ENCODE measurements around the gene METTL8.

Gene METTL8

DNA sequence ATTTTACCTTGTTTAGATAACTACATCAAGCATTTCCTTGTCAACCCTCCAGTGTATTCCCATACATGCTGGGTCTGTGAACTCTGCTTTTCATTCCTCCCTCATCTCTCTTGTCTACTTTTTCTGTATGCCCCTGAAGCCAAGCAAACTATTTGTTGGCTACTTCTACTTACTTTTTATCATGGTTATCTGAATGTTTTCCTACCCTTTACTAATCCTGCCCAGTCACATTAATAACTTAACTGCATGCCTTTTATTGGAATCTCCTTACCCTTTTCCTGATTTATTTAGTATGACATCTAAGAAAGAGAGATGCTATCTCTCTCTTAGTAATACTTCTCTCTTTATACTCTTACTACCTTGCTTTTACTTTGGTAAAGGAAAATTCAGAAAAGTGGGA is 17.3 kb upstream of the METTL8 start:
- Histone ChIP-seq H3K4me3 (ENCODE audit: low read length) (no peak overlapping the region), H3K36me3 (ENCODE audit: insufficient read depth, low read depth, low read length) (peaks cover 84% of the 10 kb centered on the region), H3K4me1 (ENCODE audit: insufficient read depth, low read length) (no peaks in the 10 kb centered on the region), H3K27ac (ENCODE audit: low read length) (no peak overlapping the region), H3K9ac (ENCODE audit: low read depth, low read length) (no peak overlapping the region), H3K9me3 (ENCODE audit: insufficient read depth, low read depth, low read length) (no peaks in the 10 kb centered on the region), H3K27me3 (ENCODE audit: insufficient read depth, low read length) (no peaks in the 10 kb centered on the region)

- H3K27ac ChIP-seq (ENCODE audit: low read length) = no peak overlapping the region
- H3K4me3 ChIP-seq (ENCODE audit: low read length) = no peak overlapping the region
- no peaks in the 10 kb centered on the region for H3K9me3 ChIP-seq (ENCODE audit: insufficient read depth, low read depth, low read length)
- H3K4me1 ChIP-seq (ENCODE audit: insufficient read depth, low read length) = no peaks in the 10 kb centered on the region
- peaks cover 85% of the 10 kb centered on the region for H3K36me3 ChIP-seq (ENCODE audit: insufficient read depth, low read depth, low read length)
- H3K9ac ChIP-seq (ENCODE audit: low read depth, low read length) = no peak overlapping the region
- H3K27me3 ChIP-seq (ENCODE audit: insufficient read depth, low read length) = no peaks in the 10 kb centered on the region
Observed at GRCh38 chr2:171447675-171448074, 13.9 kb upstream of the METTL8 start.

DNA sequence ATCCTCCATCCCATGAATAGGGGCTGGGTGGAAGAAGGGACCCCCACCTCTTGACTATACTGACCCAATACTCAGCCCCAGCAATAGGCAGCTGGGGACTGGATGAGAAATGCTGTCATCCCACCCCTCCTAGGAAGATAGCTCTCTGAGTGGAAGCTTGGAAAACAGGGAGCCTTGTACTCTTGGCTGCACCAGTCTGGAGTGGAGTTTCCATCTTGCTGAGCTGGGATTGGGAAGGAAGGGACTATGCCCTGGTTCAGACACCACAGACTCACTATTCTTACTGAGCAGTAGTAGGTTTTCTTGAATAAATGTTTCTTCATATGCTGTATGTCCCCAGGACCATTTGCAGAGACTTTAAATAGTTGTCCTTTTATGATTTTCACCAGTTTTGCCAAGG is 7.7 kb upstream of the METTL8 start:
- no peaks in the 10 kb centered on the region for H3K4me1 ChIP-seq (ENCODE audit: insufficient read depth, low read length)
- H3K9me3 ChIP-seq (ENCODE audit: insufficient read depth, low read depth, low read length) = no peaks in the 10 kb centered on the region
- peaks cover 82% of the 10 kb centered on the region for H3K36me3 ChIP-seq (ENCODE audit: insufficient read depth, low read depth, low read length)
- H3K9ac ChIP-seq (ENCODE audit: low read depth, low read length) = no peak overlapping the region
- H3K27me3 ChIP-seq (ENCODE audit: insufficient read depth, low read length) = no peaks in the 10 kb centered on the region
- no peak overlapping the region for H3K27ac ChIP-seq (ENCODE audit: low read length)
- no peak overlapping the region for H3K4me3 ChIP-seq (ENCODE audit: low read length)

DNA sequence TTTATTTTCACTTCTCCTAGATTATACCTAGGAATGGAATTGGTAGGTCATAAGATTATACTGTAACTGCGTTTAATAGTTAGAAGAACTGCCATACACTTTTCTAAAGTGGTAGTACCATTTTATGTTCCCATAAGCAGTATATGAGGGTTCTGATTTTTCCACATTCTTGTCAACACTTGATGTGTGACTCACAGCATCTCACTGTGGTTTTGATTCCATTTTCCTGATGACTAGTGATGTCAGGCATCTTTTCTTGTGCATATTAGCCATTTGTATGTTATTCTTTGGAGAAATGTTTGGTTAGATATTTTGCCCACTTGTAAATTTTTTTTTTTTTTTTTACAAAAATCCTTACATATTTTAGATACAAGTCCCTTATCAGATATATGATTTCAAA is 2.5 kb upstream of the METTL8 start:
- Histone ChIP-seq H3K27ac (ENCODE audit: low read length) (no peak overlapping the region), H3K36me3 (ENCODE audit: insufficient read depth, low read depth, low read length) (peaks cover 58% of the 10 kb centered on the region)

GRCh38 chr2:171434013-171434989 is 511 bp upstream of the METTL8 start, which contains the start of gene DCAF17:
DCAF17 (plus strand) TSS chr2:171434226; CDS start chr2:171434578, 352 bp downstream.
- H3K9me3 ChIP-seq (ENCODE audit: insufficient read depth, low read depth, low read length) = peaks cover 7% of the 10 kb centered on the region; the same call in 1 of the 2 replicates
- peak within 1 kb of the TSS; percentile 88 for H3K27ac ChIP-seq (ENCODE audit: low read length)
- H3K36me3 ChIP-seq (ENCODE audit: insufficient read depth, low read depth, low read length) = peaks cover 38% of the 10 kb centered on the region
- H3K4me3 ChIP-seq (ENCODE audit: low read length) = peak within 1 kb of the TSS; percentile 83
- peak within 1 kb of the TSS; percentile 96 for H3K9ac ChIP-seq (ENCODE audit: low read depth, low read length)
- H3K4me1 ChIP-seq (ENCODE audit: insufficient read depth, low read length) = peaks cover 26% of the 10 kb centered on the region
- no peaks in the 10 kb centered on the region for H3K27me3 ChIP-seq (ENCODE audit: insufficient read depth, low read length)

More for the DNA sequence above, 2.5 kb upstream of the METTL8 start:
- Histone ChIP-seq H3K9ac (ENCODE audit: low read depth, low read length) (no peak overlapping the region), H3K4me3 (ENCODE audit: low read length) (no peak overlapping the region), H3K4me1 (ENCODE audit: insufficient read depth, low read length) (peaks cover 19% of the 10 kb centered on the region), H3K27me3 (ENCODE audit: insufficient read depth, low read length) (no peaks in the 10 kb centered on the region), H3K9me3 (ENCODE audit: insufficient read depth, low read depth, low read length) (peaks cover 7% of the 10 kb centered on the region; the same call in 1 of the 2 replicates)

DNA sequence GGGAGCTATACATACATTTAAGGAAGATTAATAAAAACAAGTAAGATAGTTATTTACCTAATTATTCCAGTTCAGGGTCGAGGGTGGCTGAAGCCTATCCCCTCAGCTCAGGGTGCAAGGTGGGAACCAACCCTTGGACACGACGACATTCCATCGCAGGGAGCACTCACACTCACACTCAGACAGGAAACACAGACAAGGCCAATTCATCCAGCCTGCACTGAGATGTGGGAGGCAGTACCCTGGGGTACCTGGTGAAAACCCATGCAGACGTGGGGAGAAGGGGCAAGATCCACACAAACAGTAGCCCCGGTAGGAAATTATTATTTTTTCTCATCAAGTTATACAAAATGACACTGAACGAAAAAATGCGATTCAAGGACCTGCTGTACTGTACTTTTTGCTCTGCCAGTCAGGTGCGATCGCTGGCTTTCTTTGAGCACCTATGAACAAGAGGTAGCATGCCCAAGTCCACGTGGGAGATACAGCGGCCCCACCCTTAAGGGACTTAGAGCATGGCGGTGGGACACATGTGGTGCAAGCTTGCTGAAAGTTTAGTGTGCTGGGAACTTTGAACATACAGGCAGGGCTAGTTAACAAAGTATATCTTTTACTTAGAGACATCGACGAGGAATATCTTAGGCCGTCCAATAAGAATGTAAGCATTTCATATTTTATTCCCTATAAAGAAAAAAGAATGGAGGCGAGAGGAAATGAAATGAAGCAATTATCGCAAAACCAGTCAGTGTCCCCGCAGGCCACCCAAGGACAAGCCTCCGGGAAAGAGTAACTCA is 624 bp downstream of the METTL8 start:
- Histone ChIP-seq H3K9me3 (ENCODE audit: insufficient read depth, low read depth, low read length) (peaks cover 7% of the 10 kb centered on the region; the same call in 1 of the 2 replicates), H3K36me3 (ENCODE audit: insufficient read depth, low read depth, low read length) (peaks cover 28% of the 10 kb centered on the region), H3K4me1 (ENCODE audit: insufficient read depth, low read length) (peaks cover 26% of the 10 kb centered on the region), H3K4me3 (ENCODE audit: low read length) (peak overlapping the region; percentile 83), H3K9ac (ENCODE audit: low read depth, low read length) (peak overlapping the region; percentile 96), H3K27ac (ENCODE audit: low read length) (peak overlapping the region; percentile 44), H3K27me3 (ENCODE audit: insufficient read depth, low read length) (no peaks in the 10 kb centered on the region)

DNA sequence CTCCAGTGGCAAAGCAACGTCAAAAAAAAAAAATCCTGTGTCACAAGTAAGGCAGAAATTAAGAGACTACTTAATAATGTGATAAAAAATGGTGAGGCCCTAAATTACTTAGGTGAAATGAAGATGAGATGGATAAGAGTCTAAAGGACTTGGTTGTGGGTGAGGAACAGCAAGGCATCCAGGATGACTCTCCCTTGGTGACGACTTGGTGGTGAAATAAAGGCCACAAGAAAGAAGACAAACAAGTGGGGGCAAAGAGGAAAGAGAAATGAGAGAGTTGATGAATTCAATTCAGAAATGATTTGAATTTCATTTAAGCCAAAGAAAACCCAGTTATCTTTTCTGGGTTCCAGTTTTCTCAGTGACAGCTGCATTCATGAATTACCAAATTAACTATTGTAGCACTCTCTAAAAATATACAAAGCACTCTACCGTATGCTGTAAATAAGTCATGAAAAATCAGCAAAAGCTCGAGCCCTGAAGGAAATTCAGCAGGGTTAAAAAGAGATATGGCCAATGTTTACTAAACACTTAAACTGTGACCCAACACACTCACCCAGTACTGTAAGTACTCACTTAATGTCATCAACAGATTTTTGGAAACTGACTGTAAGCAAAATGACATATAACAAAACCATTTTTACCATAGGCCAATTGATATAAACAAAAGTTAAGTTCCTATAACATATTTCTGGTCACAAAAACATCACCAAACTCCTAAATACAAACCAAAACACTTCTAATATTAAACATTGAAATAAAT is 1.4 kb downstream of the METTL8 start:
- H3K9ac ChIP-seq (ENCODE audit: low read depth, low read length) = peak overlapping the region; percentile 96; the same call in 1 of the 2 replicates
- H3K27me3 ChIP-seq (ENCODE audit: insufficient read depth, low read length) = no peaks in the 10 kb centered on the region
- peak overlapping the region; percentile 74 for H3K27ac ChIP-seq (ENCODE audit: low read length)
- peaks cover 7% of the 10 kb centered on the region; the same call in 1 of the 2 replicates for H3K9me3 ChIP-seq (ENCODE audit: insufficient read depth, low read depth, low read length)
- H3K4me3 ChIP-seq (ENCODE audit: low read length) = peak overlapping the region; percentile 83
- H3K36me3 ChIP-seq (ENCODE audit: insufficient read depth, low read depth, low read length) = peaks cover 20% of the 10 kb centered on the region
- peaks cover 26% of the 10 kb centered on the region for H3K4me1 ChIP-seq (ENCODE audit: insufficient read depth, low read length)

DNA sequence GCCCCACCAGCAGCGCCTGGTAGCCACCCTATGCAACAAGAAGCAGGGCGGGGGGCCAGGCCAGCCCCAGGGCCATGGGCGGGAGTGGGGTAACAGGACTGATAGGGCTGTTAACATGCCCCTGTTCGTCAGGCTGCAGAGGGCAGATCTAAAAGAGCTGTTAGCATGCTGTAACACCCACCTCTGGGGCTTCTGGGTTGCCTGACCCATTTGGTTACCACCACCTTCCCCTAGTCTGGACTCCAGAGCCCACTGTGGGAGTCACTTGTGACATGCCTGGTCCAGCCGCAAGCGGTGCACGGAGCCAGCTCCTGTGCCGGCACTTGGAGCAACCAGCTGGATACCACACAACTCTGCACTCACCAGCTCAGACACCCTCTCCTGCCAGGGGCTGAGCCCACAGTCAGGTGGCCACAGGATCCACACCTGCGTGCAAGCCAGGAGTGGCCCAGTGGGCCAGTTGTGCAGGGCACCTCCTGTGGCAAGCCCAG is 2.1 kb downstream of the METTL8 start:
- Histone ChIP-seq H3K9ac (ENCODE audit: low read depth, low read length) (peak overlapping the region; percentile 96; the same call in 1 of the 2 replicates), H3K36me3 (ENCODE audit: insufficient read depth, low read depth, low read length) (peaks cover 14% of the 10 kb centered on the region), H3K9me3 (ENCODE audit: insufficient read depth, low read depth, low read length) (peaks cover 7% of the 10 kb centered on the region; the same call in 1 of the 2 replicates), H3K27me3 (ENCODE audit: insufficient read depth, low read length) (no peaks in the 10 kb centered on the region), H3K4me1 (ENCODE audit: insufficient read depth, low read length) (peaks cover 26% of the 10 kb centered on the region), H3K27ac (ENCODE audit: low read length) (peak overlapping the region; percentile 74), H3K4me3 (ENCODE audit: low read length) (peak overlapping the region; percentile 83; the same call in 1 of the 2 replicates)

- no peaks in the 10 kb centered on the region for H3K27me3 ChIP-seq (ENCODE audit: insufficient read depth, low read length)
- H3K4me3 ChIP-seq (ENCODE audit: low read length) = peak overlapping the region; percentile 31; the same call in 1 of the 2 replicates
- peak overlapping the region; percentile 96; the same call in 1 of the 2 replicates for H3K9ac ChIP-seq (ENCODE audit: low read depth, low read length)
- H3K9me3 ChIP-seq (ENCODE audit: insufficient read depth, low read depth, low read length) = peaks cover under 1% of the 10 kb centered on the region; the same call in 1 of the 2 replicates
- peaks cover 5% of the 10 kb centered on the region for H3K36me3 ChIP-seq (ENCODE audit: insufficient read depth, low read depth, low read length)
- peak overlapping the region; percentile 74 for H3K27ac ChIP-seq (ENCODE audit: low read length)
- peaks cover 26% of the 10 kb centered on the region for H3K4me1 ChIP-seq (ENCODE audit: insufficient read depth, low read length)
Observed at GRCh38 chr2:171430516-171431410, 3.0 kb downstream of the METTL8 start.

All from iPS-20b (cell line).